HCT116 (cell line): ENCODE measurements around the gene SPACA9. TPM values are rescaled to one million over a fixed set of nuclear protein-coding genes. Genes with fewer than 3 reads are reported as not detected.

Source experiments
- ATAC-seq: fragments of 200-7000 bp; cut with Tn5 transposase; 2 replicates; pipeline ENCODE4 v1.9.1; 2020; ENCODE audit warnings: mild to moderate bottlenecking, moderate library complexity
- BruUV-seq: library from RNA; stranded (reverse); fragments of 400-500 nt; replicated peaks from 2 replicates; lab custom pipeline; 2021; lab: Mats Ljungman, UMichigan
- CTCF ChIA-PET: fragments of 300-600 bp; sonication (Branson Sonifier 250); formaldehyde crosslinking; loops from one replicate; lab custom pipeline; 2021; ENCODE audit warnings: antibody characterized with exemption; lab: Charles Lee
- POLR2A ChIA-PET: fragments of 300-600, 350-600 bp; sonication (Branson Sonifier 250); formaldehyde crosslinking; loops from one replicate; lab custom pipeline; 2021; ENCODE audit warnings: antibody characterized with exemption; lab: Charles Lee
- RAD21 ChIA-PET, 2 experiments: fragments of 300-600 bp; sonication (Branson Sonifier 250); formaldehyde crosslinking; loops; one replicate each; lab custom pipeline; 2023; ENCODE audit warnings: low total read pairs in 2 of 2; ENCODE audit not compliant: uncharacterized antibody in 2 of 2, unreplicated experiment in 2 of 2, low non-redundant PET in 1 of 2; lab: Charles Lee
- DNase-seq: peaks from one replicate; pipeline ENCODE4 v3.0.0-alpha.2; 2010; ENCODE audit warnings: low read depth, low spot score
- H2AFZ ChIP-seq: fragments of 200-600 bp; shearing (Covaris generic), sonication (generic); 2 replicates; pipeline ENCODE4 v1.6.1; 2017; ENCODE audit warnings: low read depth, mixed run types, mixed read lengths, antibody characterized with exemption, low read length; ENCODE audit not compliant: poor library complexity, severe bottlenecking
- H3K27ac ChIP-seq: 2 replicates; pipeline ENCODE4 v1.5.1; 2012; ENCODE audit warnings: low read depth, low read length
- H3K27me3 ChIP-seq: fragments of 200-600 bp; sonication (generic); 2 replicates; pipeline ENCODE4 v1.6.1; 2016; ENCODE audit warnings: mixed run types, low read length, mixed read lengths; ENCODE audit not compliant: insufficient read depth
- H3K36me3 ChIP-seq, 2 experiments: fragments of 200-500 bp in 1 of 2; fragments of 200-600 bp in 1 of 2; sonication (Bioruptor generic) in 1 of 2; sonication (generic) in 1 of 2; 2 replicates each; pipeline versions ENCODE4 v1.5.1 to v1.6.1; 2014 to 2016; ENCODE audit warnings: low read length in 2 of 2, inconsistent platforms in 1 of 2, mixed read lengths in 1 of 2, mixed run types in 1 of 2; ENCODE audit not compliant: insufficient read depth in 2 of 2, control insufficient read depth in 1 of 2
- H3K4me1 ChIP-seq, 2 experiments: fragments of 200-600 bp in 1 of 2; sonication (generic) in 1 of 2; 2 replicates each; pipeline versions ENCODE4 v1.5.1 to v1.6.1; 2012 to 2017; ENCODE audit warnings: low read length in 2 of 2, inconsistent platforms in 1 of 2, mild to moderate bottlenecking in 1 of 2, mixed read lengths in 1 of 2, mixed run types in 1 of 2, moderate library complexity in 1 of 2; ENCODE audit not compliant: insufficient read depth in 2 of 2, control insufficient read depth in 1 of 2
- H3K4me2 ChIP-seq: fragments of 200-600 bp; sonication (generic); 2 replicates; pipeline ENCODE4 v1.6.1; 2017; ENCODE audit warnings: mixed run types, low read length, mixed read lengths
- H3K4me3 ChIP-seq, 2 experiments: fragments of 200-600 bp in 1 of 2; sonication (generic) in 1 of 2; replicated peaks in 1 of 2; 2 replicates each; pipeline ENCODE4 v1.5.1; 2011 to 2016; ENCODE audit warnings: low read length in 2 of 2, control low read depth in 1 of 2, low read depth in 1 of 2, mild to moderate bottlenecking in 1 of 2, mixed read lengths in 1 of 2, mixed run types in 1 of 2
- H3K79me2 ChIP-seq: fragments of 200-600 bp; sonication (generic); 2 replicates; pipeline ENCODE4 v1.6.1; 2017; ENCODE audit warnings: mild to moderate bottlenecking, mixed run types, low read length, moderate library complexity, mixed read lengths; ENCODE audit not compliant: insufficient read depth
- H3K9ac ChIP-seq: fragments of 200-600 bp; sonication (generic); 2 replicates; pipeline ENCODE4 v1.6.1; 2016; ENCODE audit warnings: low read length, mixed read lengths
- H3K9me2 ChIP-seq: fragments of 200-600 bp; sonication (generic), shearing (Covaris generic); 2 replicates; pipeline ENCODE4 v1.6.1; 2017; ENCODE audit warnings: mixed run types, mild to moderate bottlenecking, moderate library complexity; ENCODE audit not compliant: insufficient read depth
- H3K9me3 ChIP-seq, 2 experiments: fragments of 200-500 bp in 1 of 2; fragments of 200-600 bp in 1 of 2; sonication (Bioruptor generic) in 1 of 2; sonication (generic) in 1 of 2; 2 replicates each; pipeline ENCODE4 v1.6.1; 2014 to 2017; ENCODE audit warnings: low read length in 2 of 2, mixed read lengths in 2 of 2, inconsistent platforms in 1 of 2, low read depth in 1 of 2, mild to moderate bottlenecking in 1 of 2, mixed run types in 1 of 2, moderate library complexity in 1 of 2; ENCODE audit not compliant: control insufficient read depth in 1 of 2, insufficient read depth in 1 of 2
- H4K20me1 ChIP-seq: fragments of 200-600 bp; sonication (generic), shearing (Covaris generic); 2 replicates; pipeline ENCODE4 v1.6.1; 2017; ENCODE audit warnings: mixed run types, mild to moderate bottlenecking, moderate library complexity; ENCODE audit not compliant: insufficient read depth
- CBX3 ChIP-seq: IDR thresholded peaks from 2 replicates; pipeline ENCODE4 v1.6.1; 2012; ENCODE audit warnings: low read depth
- CEBPB ChIP-seq: IDR thresholded peaks from 2 replicates; pipeline ENCODE4 v1.6.1; 2012; ENCODE audit warnings: low read depth
- EGR1 ChIP-seq: IDR thresholded peaks from 2 replicates; pipeline ENCODE4 v1.6.1; 2012; ENCODE audit warnings: low read depth
- ELF1 ChIP-seq: IDR thresholded peaks from 2 replicates; pipeline ENCODE4 v1.6.1; 2012; ENCODE audit warnings: low read depth, borderline replicate concordance
- JUND ChIP-seq: IDR thresholded peaks from 2 replicates; pipeline ENCODE4 v1.6.1; 2012
- POLR2A ChIP-seq: IDR thresholded peaks from 2 replicates; pipeline ENCODE4 v1.7.0; 2011; ENCODE audit warnings: borderline replicate concordance; ENCODE audit not compliant: insufficient read depth, insufficient read length; ENCODE audit errors: extremely low read depth
- RAD21 ChIP-seq: IDR thresholded peaks from 2 replicates; pipeline ENCODE4 v1.6.1; 2012; ENCODE audit warnings: low read depth, mild to moderate bottlenecking
- SRF ChIP-seq: IDR thresholded peaks from 2 replicates; pipeline ENCODE4 v1.6.1; 2012; ENCODE audit warnings: low read depth
- TCF7L2 ChIP-seq: IDR thresholded peaks from 2 replicates; pipeline ENCODE4 v1.7.0; 2011; ENCODE audit warnings: borderline replicate concordance, inconsistent platforms; ENCODE audit not compliant: insufficient read depth, insufficient read length; ENCODE audit errors: extremely low read depth
- ZFX ChIP-seq: fragments of 450-650 bp; IDR thresholded peaks from 2 replicates; pipeline ENCODE4 v1.6.1; 2017
- ZNF274 ChIP-seq: fragments of 200-500 bp; sonication (Bioruptor generic); IDR thresholded peaks from 2 replicates; pipeline ENCODE4 v1.6.1; 2014; ENCODE audit warnings: mild to moderate bottlenecking, low read depth, low read length, inconsistent platforms
- intact Hi-C: fragments of 100-400 bp; cut with micrococcal nuclease; formaldehyde crosslinking; loops from 2 replicates; pipeline ENCODE4 v1.10.0; 2022
- total RNA-seq: library from RNA; stranded (reverse); gene quantifications from one replicate; pipeline ENCODE4 v1.2.1, GENCODE V29; 2021; ENCODE audit not compliant: unreplicated experiment
- TF ChIP-seq, protein P1 (sequence below): IDR thresholded peaks from 2 replicates; pipeline ENCODE4 v1.6.1; 2012
- TF ChIP-seq, protein P2 (sequence below): IDR thresholded peaks from 2 replicates; pipeline ENCODE4 v1.6.1; 2012; ENCODE audit warnings: low read depth

Gene SPACA9
- total RNA-seq, 1 experiment from 2014 or later: 8.0 TPM

DNA sequence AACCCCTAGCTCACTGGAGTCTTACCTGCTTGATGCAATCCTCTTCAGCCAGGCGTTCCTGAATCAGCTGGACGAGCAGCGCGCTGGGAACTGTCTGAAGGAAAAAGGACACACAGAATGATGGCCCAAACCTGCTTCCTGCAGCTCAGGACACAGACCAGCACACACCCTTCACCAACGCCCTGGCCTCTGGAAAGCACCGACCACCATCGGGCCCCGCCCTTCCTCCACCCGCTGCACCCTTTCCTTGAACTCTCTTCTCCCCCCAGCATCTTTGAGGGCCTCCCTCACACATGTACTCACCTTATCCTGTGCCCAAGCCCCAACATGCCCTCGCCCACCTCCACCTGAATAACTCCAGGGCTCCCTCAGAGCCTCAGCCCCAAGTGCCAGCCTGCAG is 23.9 kb upstream of the SPACA9 start:
- POLR2A ChIA-PET: no interaction called here
- CTCF ChIA-PET: no interaction called here
- TF ChIP-seq, protein P1, sequence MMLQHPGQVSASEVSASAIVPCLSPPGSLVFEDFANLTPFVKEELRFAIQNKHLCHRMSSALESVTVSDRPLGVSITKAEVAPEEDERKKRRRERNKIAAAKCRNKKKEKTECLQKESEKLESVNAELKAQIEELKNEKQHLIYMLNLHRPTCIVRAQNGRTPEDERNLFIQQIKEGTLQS: no peak
- TF ChIP-seq CEBPB (no peak), EGR1 (no peak), RAD21 (no peak), ELF1 (no peak)
- peaks cover 13 to 14% of the 10 kb centered on the region in 2 experiments for H3K4me1 ChIP-seq
- RAD21 ChIA-PET: no interaction called here
- H3K9me2 ChIP-seq: no peaks in the 10 kb centered on the region
- ATAC-seq (no peak), DNase-seq (no peak)
- no peaks in the 10 kb centered on the region for H3K9me3 ChIP-seq
- H4K20me1 ChIP-seq: no peaks in the 10 kb centered on the region
- H3K36me3 ChIP-seq: no peaks in the 10 kb centered on the region
- no TSS peak for BruUV-seq
- H3K27me3 ChIP-seq: peaks cover 16% of the 10 kb centered on the region; the same call in 1 of the 2 replicates
- intact Hi-C loops: no loop called here
- H3K9ac ChIP-seq: no peak overlapping the region
- no peak overlapping the region for H3K4me3 ChIP-seq
- no peak overlapping the region for H3K4me2 ChIP-seq
- no peaks in the 10 kb centered on the region for H3K79me2 ChIP-seq
- H3K27ac ChIP-seq: no peak overlapping the region
- no peak overlapping the region for H2AFZ ChIP-seq

DNA sequence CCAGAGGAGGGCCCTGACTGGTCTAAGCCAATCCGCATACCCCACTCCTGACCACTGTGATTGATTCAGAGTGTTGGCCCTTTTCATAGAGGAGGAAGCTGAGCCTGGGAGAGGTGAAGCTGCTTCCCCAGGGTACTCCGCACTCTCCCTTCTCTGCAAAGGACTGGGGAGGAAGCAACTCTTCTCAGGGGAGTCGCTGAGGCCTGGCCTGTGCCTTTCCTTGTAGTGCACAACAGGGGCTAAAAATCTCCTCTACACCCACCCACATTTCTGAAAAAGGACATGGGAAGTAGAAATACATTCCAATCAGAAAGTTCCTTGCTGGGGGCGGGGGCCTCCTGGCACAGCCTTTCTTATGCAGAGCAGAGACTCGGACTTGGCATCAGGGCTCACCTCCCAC is 22.8 kb upstream of the SPACA9 start:
- no TSS peak for BruUV-seq
- POLR2A ChIA-PET: no interaction called here
- intact Hi-C loops: no loop called here

More for the DNA sequence above, 22.8 kb upstream of the SPACA9 start:
- Histone ChIP-seq H3K9me3 (no peaks in the 10 kb centered on the region), H3K4me1 (peaks cover 13 to 14% of the 10 kb centered on the region in 2 experiments), H2AFZ (no peak overlapping the region), H3K27me3 (peaks cover 19% of the 10 kb centered on the region; the same call in 1 of the 2 replicates), H3K27ac (no peak overlapping the region), H3K9ac (no peak overlapping the region), H3K4me3 (no peak overlapping the region), H3K9me2 (no peaks in the 10 kb centered on the region), H4K20me1 (no peaks in the 10 kb centered on the region), H3K36me3 (no peaks in the 10 kb centered on the region), H3K79me2 (no peaks in the 10 kb centered on the region), H3K4me2 (no peak overlapping the region)
- no peak for DNase-seq
- no peak for TF ChIP-seq ZFX
- TF ChIP-seq SRF: no peak
- TF ChIP-seq, protein P1: no peak
- no peak for TF ChIP-seq ZNF274
- no peak for TF ChIP-seq JUND
- TF ChIP-seq, protein P2, sequence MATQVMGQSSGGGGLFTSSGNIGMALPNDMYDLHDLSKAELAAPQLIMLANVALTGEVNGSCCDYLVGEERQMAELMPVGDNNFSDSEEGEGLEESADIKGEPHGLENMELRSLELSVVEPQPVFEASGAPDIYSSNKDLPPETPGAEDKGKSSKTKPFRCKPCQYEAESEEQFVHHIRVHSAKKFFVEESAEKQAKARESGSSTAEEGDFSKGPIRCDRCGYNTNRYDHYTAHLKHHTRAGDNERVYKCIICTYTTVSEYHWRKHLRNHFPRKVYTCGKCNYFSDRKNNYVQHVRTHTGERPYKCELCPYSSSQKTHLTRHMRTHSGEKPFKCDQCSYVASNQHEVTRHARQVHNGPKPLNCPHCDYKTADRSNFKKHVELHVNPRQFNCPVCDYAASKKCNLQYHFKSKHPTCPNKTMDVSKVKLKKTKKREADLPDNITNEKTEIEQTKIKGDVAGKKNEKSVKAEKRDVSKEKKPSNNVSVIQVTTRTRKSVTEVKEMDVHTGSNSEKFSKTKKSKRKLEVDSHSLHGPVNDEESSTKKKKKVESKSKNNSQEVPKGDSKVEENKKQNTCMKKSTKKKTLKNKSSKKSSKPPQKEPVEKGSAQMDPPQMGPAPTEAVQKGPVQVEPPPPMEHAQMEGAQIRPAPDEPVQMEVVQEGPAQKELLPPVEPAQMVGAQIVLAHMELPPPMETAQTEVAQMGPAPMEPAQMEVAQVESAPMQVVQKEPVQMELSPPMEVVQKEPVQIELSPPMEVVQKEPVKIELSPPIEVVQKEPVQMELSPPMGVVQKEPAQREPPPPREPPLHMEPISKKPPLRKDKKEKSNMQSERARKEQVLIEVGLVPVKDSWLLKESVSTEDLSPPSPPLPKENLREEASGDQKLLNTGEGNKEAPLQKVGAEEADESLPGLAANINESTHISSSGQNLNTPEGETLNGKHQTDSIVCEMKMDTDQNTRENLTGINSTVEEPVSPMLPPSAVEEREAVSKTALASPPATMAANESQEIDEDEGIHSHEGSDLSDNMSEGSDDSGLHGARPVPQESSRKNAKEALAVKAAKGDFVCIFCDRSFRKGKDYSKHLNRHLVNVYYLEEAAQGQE: no peak
- TF ChIP-seq CBX3: no peak
- TF ChIP-seq POLR2A: no peak
- TF ChIP-seq RAD21: no peak
- no peak for TF ChIP-seq CEBPB
- no peak for TF ChIP-seq TCF7L2
- CTCF ChIA-PET: no interaction called here
- ATAC-seq: no peak
- RAD21 ChIA-PET: no interaction called here
